Islet precursor cell (in vitro differentiated cells): ENCODE measurements around the gene SLITRK5.

Experiments used
- DNase-seq: peaks from one replicate; pipeline ENCODE4 v3.0.0-alpha.2; 2018

Gene SLITRK5

DNA sequence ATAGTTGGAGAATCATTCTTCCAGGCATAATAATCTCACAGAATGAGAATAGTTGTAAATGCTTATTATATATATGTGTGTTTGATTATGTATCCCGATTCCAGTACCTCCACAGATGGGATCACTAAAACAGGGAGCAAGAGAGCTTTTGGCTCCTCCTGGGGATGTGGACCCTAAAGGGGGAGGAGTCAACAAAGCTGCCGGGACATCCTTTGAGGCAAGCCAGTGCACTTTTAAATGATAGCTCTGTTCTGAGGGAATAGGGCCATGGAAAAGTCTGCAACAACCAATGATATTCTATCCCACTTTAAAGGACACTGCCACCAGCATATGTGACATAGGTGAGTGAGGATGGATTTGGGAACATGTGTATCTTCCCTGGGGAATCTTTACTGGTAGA is 40.8 kb downstream of the SLITRK5 start:
- DNase-seq = no peak
